GM19238 (cell line): ENCODE measurements around the gene RAB44.

Experiments used
- DNase-seq: peaks from one replicate; pipeline ENCODE4 v3.0.0; 2011; ENCODE audit warnings: low spot score; ENCODE audit not compliant: insufficient read length

RAB44 gene

GRCh38 chr6:36666826-36667591 is 30.6 kb upstream of the RAB44 start:
- peak; percentile 72 for DNase-seq

- DNase-seq: no peak
Observed at GRCh38 chr6:36668591-36668990, 29.0 kb upstream of the RAB44 start.

GRCh38 chr6:36669002-36669401 is 28.6 kb upstream of the RAB44 start:
- DNase-seq: no peak

- no peak for DNase-seq
Observed at GRCh38 chr6:36670271-36670670, 27.4 kb upstream of the RAB44 start.

- DNase-seq: no peak
Observed at GRCh38 chr6:36671687-36672375, 25.8 kb upstream of the RAB44 start.

- DNase-seq: no peak
Observed at GRCh38 chr6:36673882-36674281, 23.7 kb upstream of the RAB44 start.

- DNase-seq: no peak
Observed at GRCh38 chr6:36674942-36675341, 22.7 kb upstream of the RAB44 start.

- no peak for DNase-seq
Observed at GRCh38 chr6:36676141-36677058, 21.2 kb upstream of the RAB44 start.

GRCh38 chr6:36677059-36677749 is 20.4 kb upstream of the RAB44 start:
- no peak for DNase-seq

- no peak for DNase-seq
Observed at GRCh38 chr6:36677753-36678487, 19.7 kb upstream of the RAB44 start.

- DNase-seq: peak; percentile 55
Observed at GRCh38 chr6:36678488-36679042, 19.1 kb upstream of the RAB44 start, which contains the start of gene CDKN1A. TSS of gene CDKN1A (plus strand) at chr6:36678714. CDS start at chr6:36684102, 5,388 bp downstream.

- no peak for DNase-seq
Observed at GRCh38 chr6:36679043-36679833, 18.4 kb upstream of the RAB44 start.

GRCh38 chr6:36682328-36683144 is 15.1 kb upstream of the RAB44 start:
- no peak for DNase-seq

GRCh38 chr6:36683145-36683655 is 14.4 kb upstream of the RAB44 start:
- no peak for DNase-seq

- no peak for DNase-seq
Observed at GRCh38 chr6:36683656-36684446, 13.8 kb upstream of the RAB44 start.

- DNase-seq: no peak
Observed at GRCh38 chr6:36684447-36684812, 13.2 kb upstream of the RAB44 start.

- no peak for DNase-seq
Observed at GRCh38 chr6:36685166-36685924, 12.3 kb upstream of the RAB44 start.
